Fibroblast of the aortic adventitia (primary cell): ENCODE data around the gene RASGRP1. TPM values are rescaled to one million over a fixed set of nuclear protein-coding genes. Genes with fewer than 3 reads are reported as not detected.
A peak's percentile ranks its signal among the peaks of the same experiment; 100 is the strongest.

Experiments used
- DNase-seq: peaks from one replicate; pipeline ENCODE4 v3.0.0-alpha.2; 2010; ENCODE audit warnings: low read depth
- H3K4me3 ChIP-seq: 2 replicates; pipeline ENCODE4 v1.5.1; 2011; ENCODE audit warnings: low read depth, mild to moderate bottlenecking, control low read depth, low read length, moderate library complexity
- CTCF ChIP-seq: IDR thresholded peaks from 2 replicates; pipeline ENCODE4 v1.5.1; 2011; ENCODE audit warnings: mild to moderate bottlenecking, low read length, control low read depth, inconsistent platforms; ENCODE audit not compliant: insufficient read depth
- total RNA-seq: library from RNA; depleted of rRNA; stranded (reverse); fragments of >200 nt; gene quantifications from 2 replicates; pipeline ENCODE4 v1.2.3, GENCODE V29; 2012; ENCODE audit warnings: low replicate concordance

Gene RASGRP1
- 0.09 TPM in 1 of 2 replicates, not detected in the other for total RNA-seq

GRCh38 chr15:38564557-38565286 lies at the start of gene RASGRP1:
Gene RASGRP1, minus strand, starts transcription at chr15:38564814. Its CDS starts 186 bp downstream, at chr15:38564628.
- peak within 1 kb of the TSS; percentile 57 for H3K4me3 ChIP-seq
- peak; percentile 10 for DNase-seq
- peak; percentile 43 for TF ChIP-seq CTCF

GRCh38 chr15:38613085-38613484 lies 48.5 kb upstream of the RASGRP1 start:
- no peak for DNase-seq
- no peak for TF ChIP-seq CTCF
- H3K4me3 ChIP-seq: no peak overlapping the region

GRCh38 chr15:38612159-38612863 lies 47.7 kb upstream of the RASGRP1 start:
- no peak for TF ChIP-seq CTCF
- no peak overlapping the region for H3K4me3 ChIP-seq
- no peak for DNase-seq

- TF ChIP-seq CTCF: no peak
- H3K4me3 ChIP-seq: no peak overlapping the region
- no peak for DNase-seq
Observed at GRCh38 chr15:38611228-38611627, 46.6 kb upstream of the RASGRP1 start.

- DNase-seq: no peak
- no peak for TF ChIP-seq CTCF
Observed at GRCh38 chr15:38610748-38611147, 46.1 kb upstream of the RASGRP1 start.

GRCh38 chr15:38609097-38609738 lies 44.6 kb upstream of the RASGRP1 start:
- H3K4me3 ChIP-seq: no peak overlapping the region
- no peak for TF ChIP-seq CTCF
- DNase-seq: no peak

More at GRCh38 chr15:38610748-38611147, 46.1 kb upstream of the RASGRP1 start:
- no peak overlapping the region for H3K4me3 ChIP-seq
